Spleen (tissue), 11 donors: ENCODE data around the gene IL20. TPM values are rescaled to one million over a fixed set of nuclear protein-coding genes. Genes with fewer than 3 reads are reported as not detected.

Source experiments
- DNase-seq: peaks from one replicate; pipeline ENCODE4 v3.0.0-alpha.2; 2020
- H3K27ac ChIP-seq, 8 donors: fragments of 200-600 bp; sonication (generic) in 7 of 8; 1 replicate in 4 of 8; 2 replicates in 4 of 8; pipeline versions ENCODE4 v1.5.0 to v1.8.0; 2016 to 2021; ENCODE audit warnings: inconsistent platforms in 4 of 8, mild to moderate bottlenecking in 4 of 8, moderate library complexity in 1 of 8
- H3K27me3 ChIP-seq, 7 donors: fragments of 200-600 bp; sonication (generic) in 6 of 7; replicated peaks in 1 of 7; 1 replicate in 4 of 7; 2 replicates in 3 of 7; pipeline versions ENCODE4 v1.5.0 to v1.8.0; 2016 to 2021; ENCODE audit warnings: inconsistent platforms in 3 of 7, mild to moderate bottlenecking in 1 of 7
- H3K36me3 ChIP-seq, 6 donors: fragments of 200-600 bp; sonication (generic) in 5 of 6; 1 replicate in 4 of 6; 2 replicates in 2 of 6; pipeline versions ENCODE4 v1.5.0 to v1.8.0; 2016 to 2021; ENCODE audit warnings: inconsistent platforms in 2 of 6
- H3K4me1 ChIP-seq, 6 donors: fragments of 200-600 bp; sonication (generic) in 5 of 6; 1 replicate in 3 of 6; 2 replicates in 3 of 6; pipeline versions ENCODE4 v1.5.0 to v1.8.0; 2016 to 2021; ENCODE audit warnings: inconsistent platforms in 3 of 6
- H3K4me3 ChIP-seq, 8 donors: fragments of 200-600 bp; sonication (generic) in 7 of 8; 1 replicate in 4 of 8; 2 replicates in 4 of 8; pipeline versions ENCODE4 v1.5.0 to v1.8.0; 2016 to 2021; ENCODE audit warnings: inconsistent platforms in 4 of 8, mild to moderate bottlenecking in 4 of 8, moderate library complexity in 2 of 8
- H3K9me3 ChIP-seq, 8 donors: fragments of 200-600 bp; sonication (generic) in 7 of 8; 1 replicate in 4 of 8; 2 replicates in 4 of 8; pipeline versions ENCODE4 v1.5.0 to v1.8.0; 2016 to 2021; ENCODE audit warnings: inconsistent platforms in 4 of 8
- POLR2A ChIP-seq, 3 donors: fragments of 450-650 bp; IDR thresholded peaks; one replicate each; pipeline ENCODE4 v1.5.1; 2017; ENCODE audit warnings: antibody characterized with exemption in 3 of 3, mild to moderate bottlenecking in 1 of 3
- POLR2AphosphoS5 ChIP-seq, 3 donors: sonication (generic); formaldehyde crosslinking; IDR thresholded peaks; one replicate each; pipeline ENCODE4 v1.5.1; 2017; ENCODE audit warnings: antibody characterized with exemption in 3 of 3
- WGBS, 5 donors: extraction: QIAGEN DNeasy Blood & Tissue Kit in 3 of 5; methylation state at CpG; one replicate each; pipeline versions ENCODE4 v1.1.5 to v1.1.7; 2013 to 2018; 5-methylcytosine and 5-hydroxymethylcytosine counted together
- intact Hi-C: fragments of 100-400 bp; cut with DNase I; formaldehyde crosslinking; loops from one replicate; pipeline ENCODE4 v1.15.0; 2023; ENCODE audit warnings: low total_unique reads
- polyA plus RNA-seq, 3 donors: library from polyadenylated mRNA; stranded (reverse); fragments of 200-250 nt; gene quantifications; one replicate each; pipeline ENCODE4 v1.2.1, GENCODE V29; 2013
- total RNA-seq, 7 donors: library from RNA; depleted of rRNA in 3 of 7; stranded (reverse); fragments of >200 nt in 3 of 7; fragmentation: NEBNext Ultra II Directional in 4 of 7; extraction: Animal tissue kit (Norgen Biotek cat#: 25700) in 4 of 7; gene quantifications; one replicate each; pipeline versions ENCODE4 v1.1.0 to v1.2.1, GENCODE V29; 2016 to 2021
- TF ChIP-seq, protein P1 (sequence below), 11 experiments: fragments of 200-600 bp in 7 of 11; fragments of 450-650 bp in 4 of 11; sonication (generic) in 4 of 11; IDR thresholded peaks in 8 of 11; conservative IDR thresholded peaks in 3 of 11; 1 replicate in 7 of 11; 2 replicates in 4 of 11; pipeline versions ENCODE4 v1.4.0 to v1.8.0; 2016 to 2021; ENCODE audit warnings: antibody characterized with exemption in 11 of 11, inconsistent platforms in 4 of 11, mild to moderate bottlenecking in 1 of 11
- donor health status: healthy with polysubstance abuse.
- donor health status: DM: no; HTN: no; CAD: no; lungs with moderate emphysema.
- donor health status: DM: no; HTN: no; CAD: no.
- donor health status: Bipolar disorder and iron deficiency.
- donor health status: healthy.
- donor health status: DM: no; HTN: no; CAD: no.
- donor health status: DM: yes; HTN: yes; CAD: no.

Gene IL20
- total and polyA plus RNA-seq, 10 donors: not detected

GRCh38 chr1:206834711-206835110 is 30.7 kb upstream of the IL20 start:
- DNase-seq: no peak
- Histone ChIP-seq H3K27ac (no peak overlapping the region), H3K4me1 (peaks cover 0 to 55% (median 24%) of the 10 kb centered on the region in 6 donors), H3K36me3 (no peaks in the 10 kb centered on the region), H3K9me3 (no peaks in the 10 kb centered on the region), H3K4me3 (no peak overlapping the region), H3K27me3 (no peaks in the 10 kb centered on the region)
- TF ChIP-seq, protein P1, sequence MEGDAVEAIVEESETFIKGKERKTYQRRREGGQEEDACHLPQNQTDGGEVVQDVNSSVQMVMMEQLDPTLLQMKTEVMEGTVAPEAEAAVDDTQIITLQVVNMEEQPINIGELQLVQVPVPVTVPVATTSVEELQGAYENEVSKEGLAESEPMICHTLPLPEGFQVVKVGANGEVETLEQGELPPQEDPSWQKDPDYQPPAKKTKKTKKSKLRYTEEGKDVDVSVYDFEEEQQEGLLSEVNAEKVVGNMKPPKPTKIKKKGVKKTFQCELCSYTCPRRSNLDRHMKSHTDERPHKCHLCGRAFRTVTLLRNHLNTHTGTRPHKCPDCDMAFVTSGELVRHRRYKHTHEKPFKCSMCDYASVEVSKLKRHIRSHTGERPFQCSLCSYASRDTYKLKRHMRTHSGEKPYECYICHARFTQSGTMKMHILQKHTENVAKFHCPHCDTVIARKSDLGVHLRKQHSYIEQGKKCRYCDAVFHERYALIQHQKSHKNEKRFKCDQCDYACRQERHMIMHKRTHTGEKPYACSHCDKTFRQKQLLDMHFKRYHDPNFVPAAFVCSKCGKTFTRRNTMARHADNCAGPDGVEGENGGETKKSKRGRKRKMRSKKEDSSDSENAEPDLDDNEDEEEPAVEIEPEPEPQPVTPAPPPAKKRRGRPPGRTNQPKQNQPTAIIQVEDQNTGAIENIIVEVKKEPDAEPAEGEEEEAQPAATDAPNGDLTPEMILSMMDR (IDR thresholded peaks at IDR 0.05 in 8 of 11, conservative IDR thresholded peaks at IDR 0.05 in 3 of 11): no peak
- TF ChIP-seq POLR2AphosphoS5 (IDR thresholded peaks at IDR 0.05): no peak
- no peak for TF ChIP-seq POLR2A (IDR thresholded peaks at IDR 0.05)
- intact Hi-C loops: no loop called here
- 43 to 67% (median 61%) methylated on average over 3 of the region's 3 CpGs for WGBS, 5 donors

DNA sequence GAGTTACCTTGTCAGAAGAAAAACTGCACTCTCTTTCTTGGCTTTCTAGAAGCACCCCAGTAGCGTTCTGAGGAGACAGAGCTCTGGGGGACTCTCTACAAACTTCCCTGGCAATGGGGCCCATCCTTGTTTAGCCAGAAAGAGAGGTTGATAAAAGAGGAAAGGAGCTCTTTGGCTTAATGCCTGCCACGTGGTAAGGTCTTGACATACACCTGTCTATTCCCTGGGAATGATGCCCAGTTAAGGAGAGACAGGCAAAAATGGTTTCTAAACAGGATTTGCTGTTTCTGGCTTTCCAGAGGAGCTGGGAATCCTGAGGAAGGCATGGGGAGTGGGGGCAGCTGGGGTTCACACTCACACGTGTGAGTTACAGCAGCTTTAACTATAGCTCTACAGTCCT is 30.2 kb upstream of the IL20 start:
- 68 to 77% (median 74%) methylated on average over 3 of the region's 3 CpGs for WGBS, 5 donors
- H3K36me3 ChIP-seq: no peaks in the 10 kb centered on the region
- intact Hi-C loops: no loop called here
- TF ChIP-seq, protein P1 (IDR thresholded peaks at IDR 0.05 in 8 of 11, conservative IDR thresholded peaks at IDR 0.05 in 3 of 11): no peak
- no peak for TF ChIP-seq POLR2A (IDR thresholded peaks at IDR 0.05)
- TF ChIP-seq POLR2AphosphoS5 (IDR thresholded peaks at IDR 0.05): no peak
- no peaks in the 10 kb centered on the region for H3K27me3 ChIP-seq
- no peak overlapping the region for H3K27ac ChIP-seq
- no peaks in the 10 kb centered on the region for H3K9me3 ChIP-seq
- no peak overlapping the region for H3K4me3 ChIP-seq
- DNase-seq: no peak
- peaks cover 0 to 50% (median 19%) of the 10 kb centered on the region in 6 donors for H3K4me1 ChIP-seq

DNA sequence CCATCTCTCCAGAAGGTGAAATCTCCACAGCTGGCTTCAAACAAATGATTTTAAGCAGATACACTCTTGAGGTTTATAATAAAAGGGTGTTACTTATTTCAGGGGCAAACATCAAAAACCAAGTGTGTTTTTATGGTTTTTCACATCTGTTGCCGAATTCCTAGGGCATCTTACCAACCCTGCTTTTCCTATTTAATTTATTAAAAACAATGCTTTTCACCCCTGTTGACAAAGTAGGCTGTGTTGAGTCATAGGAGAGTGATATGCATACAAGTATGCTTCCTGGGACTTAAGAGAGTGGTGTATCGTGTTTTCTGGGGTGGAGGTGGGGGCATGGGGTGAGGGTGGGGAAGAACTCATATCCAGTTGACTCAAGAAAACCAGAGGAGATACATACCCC is 29.3 kb upstream of the IL20 start:
- H3K27ac ChIP-seq: no peak overlapping the region
- H3K4me1 ChIP-seq: peaks cover 0 to 41% (median 18%) of the 10 kb centered on the region in 6 donors
- no peak for DNase-seq
- H3K9me3 ChIP-seq: no peaks in the 10 kb centered on the region
- no peak for TF ChIP-seq POLR2AphosphoS5 (IDR thresholded peaks at IDR 0.05)
- TF ChIP-seq, protein P1 (IDR thresholded peaks at IDR 0.05 in 8 of 11, conservative IDR thresholded peaks at IDR 0.05 in 3 of 11): no peak
- no peak for TF ChIP-seq POLR2A (IDR thresholded peaks at IDR 0.05)
- intact Hi-C loops: no loop called here
- H3K36me3 ChIP-seq: no peaks in the 10 kb centered on the region
- no peaks in the 10 kb centered on the region for H3K27me3 ChIP-seq
- WGBS, 5 donors: 77 to 88% (median 82%) methylated on average over 2 of the region's 2 CpGs
- no peak overlapping the region for H3K4me3 ChIP-seq

DNA sequence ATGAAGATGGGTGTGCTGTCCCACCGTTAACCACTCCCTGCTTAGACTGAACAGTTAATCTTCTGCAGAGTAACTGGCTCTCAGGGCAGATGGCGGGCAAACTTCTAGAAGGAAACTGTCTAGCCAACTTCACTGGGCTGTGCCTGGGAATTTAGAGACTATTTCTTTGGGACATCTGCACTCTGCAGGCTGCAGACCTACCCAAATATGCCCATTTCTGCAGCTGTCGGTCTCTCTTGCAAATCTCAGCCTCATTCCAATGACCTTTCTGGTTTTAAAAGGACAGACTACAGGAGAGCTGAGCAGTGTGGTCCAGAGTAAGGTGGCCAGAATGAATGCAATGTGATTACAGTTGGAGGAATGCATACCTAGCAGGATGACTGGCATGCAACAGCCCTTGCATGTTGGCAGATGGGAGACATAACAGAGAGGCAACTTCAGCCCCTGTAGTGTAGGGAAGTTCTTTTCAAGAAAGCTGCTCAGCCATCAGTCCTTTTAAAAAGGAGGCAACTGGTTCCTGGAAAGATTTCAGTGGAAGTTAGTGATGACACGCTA is 26.3 kb upstream of the IL20 start:
- 74 to 94% (median 93%) methylated on average over 4 of the region's 4 CpGs for WGBS, 5 donors
- no peaks in the 10 kb centered on the region for H3K27me3 ChIP-seq
- H3K27ac ChIP-seq: no peak overlapping the region
- peaks cover 0 to 11% (median 0%) of the 10 kb centered on the region in 6 donors for H3K4me1 ChIP-seq
- H3K4me3 ChIP-seq: no peak overlapping the region
- H3K36me3 ChIP-seq: no peaks in the 10 kb centered on the region
- intact Hi-C loops: no loop called here
- no peak for DNase-seq
- no peaks in the 10 kb centered on the region for H3K9me3 ChIP-seq
- TF ChIP-seq, protein P1 (IDR thresholded peaks at IDR 0.05 in 8 of 11, conservative IDR thresholded peaks at IDR 0.05 in 3 of 11): no peak
- TF ChIP-seq POLR2A (IDR thresholded peaks at IDR 0.05) (no peak), POLR2AphosphoS5 (IDR thresholded peaks at IDR 0.05) (no peak)
